Measurements from ENCODE around the gene UMOD. TPM values are rescaled to one million over a fixed set of nuclear protein-coding genes. Genes with fewer than 3 reads are reported as not detected.

UMOD gene
- polyA plus RNA-seq, 1 experiment = not detected

GRCh38 chr16:20336955-20337354 lies 15.6 kb downstream of the UMOD start:
- ChIA-PET POLR2A (no interaction called here), CTCF (no interaction called here)
- no peaks in the 10 kb centered on the region for H3K27me3 ChIP-seq (ENCODE audit: control insufficient read depth, insufficient read depth, low read length)
- H3K4me3 ChIP-seq (ENCODE audit: low read depth, low read length) = no peak overlapping the region
- DNase-seq (ENCODE audit: low read depth) = no peak
- no peak for TF ChIP-seq CTCF (IDR thresholded peaks at IDR 0.05; ENCODE audit: insufficient read depth, low read depth, low read length)
- H3K36me3 ChIP-seq (ENCODE audit: control insufficient read depth, insufficient read depth, low read length) = no peaks in the 10 kb centered on the region

- Histone ChIP-seq H3K27me3 (ENCODE audit: control insufficient read depth, insufficient read depth, low read length) (no peaks in the 10 kb centered on the region), H3K4me3 (ENCODE audit: low read depth, low read length) (no peak overlapping the region), H3K36me3 (ENCODE audit: control insufficient read depth, insufficient read depth, low read length) (no peaks in the 10 kb centered on the region)
- ChIA-PET CTCF (no interaction called here), POLR2A (interaction anchor here (0.6 kb wide), 1 partner anchor 15 kb away, joined by 9 read pairs; no protein-coding TSS in a partner anchor)
- DNase-seq (ENCODE audit: low read depth) = no peak
- no peak for TF ChIP-seq CTCF (IDR thresholded peaks at IDR 0.05; ENCODE audit: insufficient read depth, low read depth, low read length)
These were observed 18.1 kb downstream of the UMOD start for GRCh38 chr16:20334396-20334795.

GRCh38 chr16:20333120-20333519 lies 19.4 kb downstream of the UMOD start:
- Histone ChIP-seq H3K4me3 (ENCODE audit: low read depth, low read length) (no peak overlapping the region), H3K27me3 (ENCODE audit: control insufficient read depth, insufficient read depth, low read length) (no peaks in the 10 kb centered on the region), H3K36me3 (ENCODE audit: control insufficient read depth, insufficient read depth, low read length) (no peaks in the 10 kb centered on the region)
- CTCF ChIA-PET = no interaction called here
- DNase-seq (ENCODE audit: low read depth) = no peak
- POLR2A ChIA-PET = no interaction called here
- no peak for TF ChIP-seq CTCF (IDR thresholded peaks at IDR 0.05; ENCODE audit: insufficient read depth, low read depth, low read length)

GRCh38 chr16:20332411-20332810 lies 20.1 kb downstream of the UMOD start:
- CTCF ChIA-PET = no interaction called here
- DNase-seq (ENCODE audit: low read depth) = no peak
- POLR2A ChIA-PET = no interaction called here
- Histone ChIP-seq H3K4me3 (ENCODE audit: low read depth, low read length) (no peak overlapping the region), H3K27me3 (ENCODE audit: control insufficient read depth, insufficient read depth, low read length) (no peaks in the 10 kb centered on the region), H3K36me3 (ENCODE audit: control insufficient read depth, insufficient read depth, low read length) (no peaks in the 10 kb centered on the region)
- no peak for TF ChIP-seq CTCF (IDR thresholded peaks at IDR 0.05; ENCODE audit: insufficient read depth, low read depth, low read length)

- Histone ChIP-seq H3K4me3 (ENCODE audit: low read depth, low read length) (no peak overlapping the region), H3K36me3 (ENCODE audit: control insufficient read depth, insufficient read depth, low read length) (no peaks in the 10 kb centered on the region), H3K27me3 (ENCODE audit: control insufficient read depth, insufficient read depth, low read length) (no peaks in the 10 kb centered on the region)
- no peak for TF ChIP-seq CTCF (IDR thresholded peaks at IDR 0.05; ENCODE audit: insufficient read depth, low read depth, low read length)
- ChIA-PET CTCF (no interaction called here), POLR2A (no interaction called here)
- no peak for DNase-seq (ENCODE audit: low read depth)
These were observed 20.9 kb downstream of the UMOD start for GRCh38 chr16:20331635-20332034.
